GM12891 (cell line): ENCODE measurements around the gene PGGHG.

Source experiments
- DNase-seq: peaks from one replicate; pipeline ENCODE4 v3.0.0; 2011; ENCODE audit warnings: low spot score; ENCODE audit not compliant: insufficient read length
- FAIRE-seq: peaks from 2 replicates; lab custom pipeline; 2011; peaks lifted over from hg19 to GRCh38; lab: Jason Lieb, UNC
- PAX5 ChIP-seq: IDR thresholded peaks from 2 replicates; pipeline ENCODE4 v1.6.1; 2011; ENCODE audit warnings: low read length, moderate library complexity, mild to moderate bottlenecking; ENCODE audit not compliant: insufficient read depth, severe bottlenecking
- POLR2A ChIP-seq: IDR thresholded peaks from 2 replicates; pipeline ENCODE4 v1.6.1; 2011; ENCODE audit warnings: low read depth, low read length, control low read depth
- POLR2AphosphoS5 ChIP-seq: IDR thresholded peaks from 2 replicates; pipeline ENCODE4 v1.6.1; 2011; ENCODE audit warnings: low read depth, low read length, control low read depth
- POU2F2 ChIP-seq: IDR thresholded peaks from 2 replicates; pipeline ENCODE4 v1.6.1; 2011; ENCODE audit warnings: low read depth, mild to moderate bottlenecking, control low read depth, low read length, moderate library complexity
- SPI1 ChIP-seq: IDR thresholded peaks from 2 replicates; pipeline ENCODE4 v1.6.1; 2011; ENCODE audit warnings: low read depth, low read length, control low read depth
- TAF1 ChIP-seq: IDR thresholded peaks from 2 replicates; pipeline ENCODE4 v1.6.1; 2011; ENCODE audit warnings: low read depth, low read length, control low read depth

Gene PGGHG

DNA sequence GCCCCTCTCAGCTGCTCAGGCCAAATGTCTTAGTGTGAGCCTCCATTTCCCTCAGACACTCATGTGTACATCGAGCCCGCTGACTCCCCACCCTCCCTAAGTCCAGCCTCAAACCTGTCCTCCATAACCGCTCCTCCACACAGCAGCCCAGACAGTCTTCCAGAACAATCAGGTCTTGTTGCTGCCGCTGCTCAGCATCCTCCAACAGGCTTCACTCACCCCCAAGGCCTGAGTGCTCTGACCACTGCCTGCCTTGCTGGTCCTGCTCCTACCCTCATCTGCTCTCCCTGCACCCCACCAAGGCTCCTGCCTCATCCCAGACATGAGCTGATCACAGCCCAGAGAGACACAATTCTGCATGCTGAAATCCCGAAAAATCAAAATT lies 35.0 kb upstream of the PGGHG start:
- TF ChIP-seq POLR2AphosphoS5 (no peak; the same call in 1 of the 2 replicates), PAX5 (no peak), POU2F2 (no peak), TAF1 (no peak), SPI1 (no peak), POLR2A (no peak)
- FAIRE-seq (no peak), DNase-seq (no peak)

- no peak for TF ChIP-seq SPI1
- TF ChIP-seq PAX5: no peak
- no peak for TF ChIP-seq POLR2A
- no peak for TF ChIP-seq TAF1
- no peak for TF ChIP-seq POU2F2
- TF ChIP-seq POLR2AphosphoS5: no peak
- FAIRE-seq (no peak), DNase-seq (no peak)
These were observed 33.8 kb upstream of the PGGHG start for GRCh38 chr11:255176-255575.

GRCh38 chr11:255816-256215 lies 33.1 kb upstream of the PGGHG start:
- DNase-seq (no peak), FAIRE-seq (peak; percentile 31)
- no peak for TF ChIP-seq POU2F2
- TF ChIP-seq POLR2AphosphoS5: no peak
- no peak for TF ChIP-seq TAF1
- no peak for TF ChIP-seq POLR2A
- TF ChIP-seq PAX5: no peak
- no peak for TF ChIP-seq SPI1

DNA sequence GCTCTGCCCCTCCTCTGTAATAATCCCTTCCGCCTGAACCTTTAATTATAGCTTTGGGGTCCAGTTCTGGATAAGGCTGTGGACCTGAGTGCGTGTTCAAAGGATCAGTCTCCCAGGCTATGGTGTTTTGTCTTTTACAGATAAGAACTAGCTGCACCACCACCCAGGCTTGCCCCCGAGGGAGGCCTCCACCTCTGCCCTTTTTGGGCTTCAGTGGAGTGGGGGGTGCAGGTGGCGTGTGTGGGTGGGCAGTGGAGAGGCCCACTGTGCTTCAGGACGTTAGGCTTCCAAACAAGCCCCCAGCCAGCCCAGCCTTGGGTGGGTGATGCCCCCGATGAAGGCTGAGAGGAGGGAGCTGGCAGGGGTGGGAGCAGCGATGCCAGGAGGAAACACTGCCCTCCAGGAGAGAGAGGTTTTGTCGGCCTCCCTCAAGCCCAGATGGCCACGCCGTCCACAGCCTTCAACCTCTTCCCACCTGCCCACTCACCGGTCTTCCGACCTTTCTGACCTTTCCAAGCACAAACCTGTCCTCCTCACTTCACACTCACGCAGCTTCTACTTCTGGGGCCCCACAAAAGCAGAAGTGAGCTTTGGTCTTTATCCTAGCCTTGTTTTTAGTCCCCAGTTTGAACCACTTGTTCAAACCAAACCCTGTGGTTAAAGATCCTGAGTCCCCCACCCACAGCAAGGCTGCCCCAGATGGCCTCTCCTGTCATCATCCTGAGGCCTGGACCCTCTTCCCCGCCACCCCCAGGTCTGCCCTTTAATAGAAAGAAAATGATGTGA lies 31.8 kb upstream of the PGGHG start:
- DNase-seq (no peak), FAIRE-seq (peak; percentile 88)
- TF ChIP-seq PAX5: no peak
- TF ChIP-seq SPI1: peak; percentile 98

GRCh38 chr11:257766-258493 lies 31.0 kb upstream of the PGGHG start:
- TF ChIP-seq SPI1 (no peak), PAX5 (no peak), POLR2AphosphoS5 (no peak), POLR2A (no peak), POU2F2 (no peak), TAF1 (no peak)
- peak; percentile 85 for FAIRE-seq
- DNase-seq: no peak

GRCh38 chr11:259413-259812 lies 29.5 kb upstream of the PGGHG start:
- no peak for FAIRE-seq
- DNase-seq: no peak
- TF ChIP-seq POLR2A (no peak), TAF1 (no peak), PAX5 (no peak), SPI1 (no peak), POU2F2 (no peak), POLR2AphosphoS5 (no peak)

GRCh38 chr11:261624-262023 lies 27.3 kb upstream of the PGGHG start:
- FAIRE-seq (peak; percentile 74), DNase-seq (no peak)
- TF ChIP-seq POU2F2 (peak; percentile 70; the same call in 1 of the 2 replicates), POLR2A (no peak)

DNA sequence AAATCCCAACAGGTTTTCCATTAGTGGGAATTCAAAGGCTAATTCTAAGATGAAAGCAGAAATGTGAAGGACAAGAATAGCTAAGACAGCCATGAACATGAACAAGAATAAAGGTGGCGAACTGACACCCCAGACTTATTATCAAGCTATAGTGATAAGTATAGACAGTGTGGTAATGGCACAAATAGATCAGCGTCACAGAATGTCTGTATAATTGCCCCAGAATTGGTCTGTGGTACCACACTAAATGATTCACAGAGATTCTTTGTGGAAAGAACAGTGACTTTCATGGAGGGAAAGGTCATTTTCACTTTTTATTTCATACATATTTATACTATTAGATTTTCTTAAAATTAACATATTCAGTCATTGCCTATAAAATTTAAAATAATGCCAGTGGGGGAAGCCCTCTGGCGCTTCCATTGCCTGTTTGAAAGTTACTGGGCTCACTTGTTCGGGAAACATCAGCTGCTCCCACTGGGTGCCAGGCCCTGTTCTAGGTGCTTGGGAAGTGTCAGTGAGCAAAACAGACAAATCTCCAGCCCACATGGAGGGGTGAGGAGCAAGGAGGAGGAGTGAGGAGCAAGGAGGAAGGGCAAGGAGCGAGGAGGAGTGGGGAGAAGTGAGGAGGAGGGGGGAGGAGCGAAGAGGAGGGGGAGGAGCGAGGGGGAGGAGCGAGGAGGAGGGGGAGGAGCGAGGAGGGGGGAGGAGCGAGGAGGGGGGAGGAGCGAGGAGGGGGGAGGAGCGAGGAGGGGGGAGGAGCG lies 22.1 kb upstream of the PGGHG start:
- DNase-seq (no peak), FAIRE-seq (peak; percentile 68)
- no peak for TF ChIP-seq PAX5
- TF ChIP-seq POLR2AphosphoS5: no peak
- TF ChIP-seq POU2F2: no peak
- no peak for TF ChIP-seq TAF1
- no peak for TF ChIP-seq SPI1
- TF ChIP-seq POLR2A: no peak

GRCh38 chr11:267491-267994 lies 21.4 kb upstream of the PGGHG start:
- TF ChIP-seq SPI1 (no peak), POLR2AphosphoS5 (peak; percentile 68; the same call in 1 of the 2 replicates), POLR2A (peak; percentile 81), POU2F2 (0 out of 2 replicates have a peak, but pooled peaks have one; percentile 6), TAF1 (0 out of 2 replicates have a peak, but pooled peaks have one; percentile 39)
- DNase-seq (no peak), FAIRE-seq (no peak)
